ENCODE data around the gene TMEM203.

TMEM203 gene

GRCh38 chr9:137231372-137232039, 26.1 kb upstream of the TMEM203 start:
- TF ChIP-seq POLR2AphosphoS5 (IDR thresholded peaks at IDR 0.05; ENCODE audit: low read depth) (no peak), GABPA (IDR thresholded peaks at IDR 0.05; ENCODE audit: low read depth) (no peak), SPI1 (IDR thresholded peaks at IDR 0.05; ENCODE audit: borderline replicate concordance, low read depth) (no peak)
- TF ChIP-seq, protein P1, sequence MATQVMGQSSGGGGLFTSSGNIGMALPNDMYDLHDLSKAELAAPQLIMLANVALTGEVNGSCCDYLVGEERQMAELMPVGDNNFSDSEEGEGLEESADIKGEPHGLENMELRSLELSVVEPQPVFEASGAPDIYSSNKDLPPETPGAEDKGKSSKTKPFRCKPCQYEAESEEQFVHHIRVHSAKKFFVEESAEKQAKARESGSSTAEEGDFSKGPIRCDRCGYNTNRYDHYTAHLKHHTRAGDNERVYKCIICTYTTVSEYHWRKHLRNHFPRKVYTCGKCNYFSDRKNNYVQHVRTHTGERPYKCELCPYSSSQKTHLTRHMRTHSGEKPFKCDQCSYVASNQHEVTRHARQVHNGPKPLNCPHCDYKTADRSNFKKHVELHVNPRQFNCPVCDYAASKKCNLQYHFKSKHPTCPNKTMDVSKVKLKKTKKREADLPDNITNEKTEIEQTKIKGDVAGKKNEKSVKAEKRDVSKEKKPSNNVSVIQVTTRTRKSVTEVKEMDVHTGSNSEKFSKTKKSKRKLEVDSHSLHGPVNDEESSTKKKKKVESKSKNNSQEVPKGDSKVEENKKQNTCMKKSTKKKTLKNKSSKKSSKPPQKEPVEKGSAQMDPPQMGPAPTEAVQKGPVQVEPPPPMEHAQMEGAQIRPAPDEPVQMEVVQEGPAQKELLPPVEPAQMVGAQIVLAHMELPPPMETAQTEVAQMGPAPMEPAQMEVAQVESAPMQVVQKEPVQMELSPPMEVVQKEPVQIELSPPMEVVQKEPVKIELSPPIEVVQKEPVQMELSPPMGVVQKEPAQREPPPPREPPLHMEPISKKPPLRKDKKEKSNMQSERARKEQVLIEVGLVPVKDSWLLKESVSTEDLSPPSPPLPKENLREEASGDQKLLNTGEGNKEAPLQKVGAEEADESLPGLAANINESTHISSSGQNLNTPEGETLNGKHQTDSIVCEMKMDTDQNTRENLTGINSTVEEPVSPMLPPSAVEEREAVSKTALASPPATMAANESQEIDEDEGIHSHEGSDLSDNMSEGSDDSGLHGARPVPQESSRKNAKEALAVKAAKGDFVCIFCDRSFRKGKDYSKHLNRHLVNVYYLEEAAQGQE (IDR thresholded peaks at IDR 0.05; ENCODE audit: insufficient replicate concordance, low read depth) = no peak
- TF ChIP-seq, protein P2, sequence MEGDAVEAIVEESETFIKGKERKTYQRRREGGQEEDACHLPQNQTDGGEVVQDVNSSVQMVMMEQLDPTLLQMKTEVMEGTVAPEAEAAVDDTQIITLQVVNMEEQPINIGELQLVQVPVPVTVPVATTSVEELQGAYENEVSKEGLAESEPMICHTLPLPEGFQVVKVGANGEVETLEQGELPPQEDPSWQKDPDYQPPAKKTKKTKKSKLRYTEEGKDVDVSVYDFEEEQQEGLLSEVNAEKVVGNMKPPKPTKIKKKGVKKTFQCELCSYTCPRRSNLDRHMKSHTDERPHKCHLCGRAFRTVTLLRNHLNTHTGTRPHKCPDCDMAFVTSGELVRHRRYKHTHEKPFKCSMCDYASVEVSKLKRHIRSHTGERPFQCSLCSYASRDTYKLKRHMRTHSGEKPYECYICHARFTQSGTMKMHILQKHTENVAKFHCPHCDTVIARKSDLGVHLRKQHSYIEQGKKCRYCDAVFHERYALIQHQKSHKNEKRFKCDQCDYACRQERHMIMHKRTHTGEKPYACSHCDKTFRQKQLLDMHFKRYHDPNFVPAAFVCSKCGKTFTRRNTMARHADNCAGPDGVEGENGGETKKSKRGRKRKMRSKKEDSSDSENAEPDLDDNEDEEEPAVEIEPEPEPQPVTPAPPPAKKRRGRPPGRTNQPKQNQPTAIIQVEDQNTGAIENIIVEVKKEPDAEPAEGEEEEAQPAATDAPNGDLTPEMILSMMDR (IDR thresholded peaks at IDR 0.05; ENCODE audit: insufficient read depth, low read length) = no peak
- Histone ChIP-seq H3K27ac (replicated peaks) (no peak overlapping the region), H3K4me3 (replicated peaks; ENCODE audit: insufficient read depth, low read length) (no peak overlapping the region), H3K27me3 (ENCODE audit: insufficient read depth, poor library complexity, severe bottlenecking) (peaks cover 14% of the 10 kb centered on the region)
- DNase-seq (ENCODE audit: low read depth in 1 of 2, low spot score in 1 of 2) = no peak

DNA sequence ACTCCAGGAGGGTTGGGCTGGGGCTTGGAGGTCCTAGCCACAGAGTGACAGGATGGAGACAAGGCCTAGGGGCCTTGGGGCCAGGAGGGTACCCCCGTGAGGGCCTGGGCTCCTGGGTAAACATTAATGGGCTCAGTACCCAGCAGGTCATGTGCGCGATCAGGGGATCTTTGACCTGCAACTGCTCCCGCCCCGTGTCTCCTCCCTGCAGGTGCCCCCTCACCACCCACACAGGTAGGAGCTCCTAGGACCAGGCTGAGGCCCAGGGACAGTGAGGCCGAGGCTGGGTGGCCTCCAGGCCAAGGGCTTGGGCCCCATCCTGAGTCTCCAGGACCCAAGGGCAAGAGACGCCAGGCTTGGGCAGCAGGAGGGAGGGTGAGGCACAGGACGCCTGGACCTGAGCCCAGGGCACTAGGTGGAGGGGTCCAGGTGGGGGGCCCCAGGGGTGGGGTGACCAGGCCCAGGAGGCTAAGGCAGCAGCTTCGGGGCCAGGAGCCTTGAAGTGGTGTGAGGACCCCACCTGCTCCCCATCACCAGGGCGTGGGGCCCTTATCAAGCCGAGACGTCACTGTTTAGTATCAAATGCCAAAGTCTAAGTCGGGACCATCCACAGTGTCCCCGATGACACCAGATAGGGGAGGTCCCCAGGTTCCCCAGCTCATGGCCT, 25.4 kb upstream of the TMEM203 start, which contains the start of gene SLC34A3:
Gene SLC34A3, plus strand, starts transcription at position 197 of the 667 bp plus-strand sequence. CDS start 802 bp downstream, outside the sequence.
- H3K4me3 ChIP-seq (replicated peaks; ENCODE audit: insufficient read depth, low read length) = no peak within 1 kb of the TSS
- peaks cover 13% of the 10 kb centered on the region for H3K27me3 ChIP-seq (ENCODE audit: insufficient read depth, poor library complexity, severe bottlenecking)
- no peak within 1 kb of the TSS for H3K27ac ChIP-seq (replicated peaks)
- DNase-seq (ENCODE audit: low read depth in 1 of 2, low spot score in 1 of 2) = no peak
- no peak for TF ChIP-seq SPI1 (IDR thresholded peaks at IDR 0.05; ENCODE audit: borderline replicate concordance, low read depth)
- TF ChIP-seq GABPA (IDR thresholded peaks at IDR 0.05; ENCODE audit: low read depth) = no peak
- TF ChIP-seq, protein P1 (IDR thresholded peaks at IDR 0.05; ENCODE audit: insufficient replicate concordance, low read depth) = no peak
- TF ChIP-seq, protein P2 (IDR thresholded peaks at IDR 0.05; ENCODE audit: insufficient read depth, low read length) = no peak
- no peak for TF ChIP-seq POLR2AphosphoS5 (IDR thresholded peaks at IDR 0.05; ENCODE audit: low read depth)

GRCh38 chr9:137229903-137230704, 24.7 kb upstream of the TMEM203 start:
- no peak for DNase-seq (ENCODE audit: low read depth in 1 of 2, low spot score in 1 of 2)
- Histone ChIP-seq H3K4me3 (replicated peaks; ENCODE audit: insufficient read depth, low read length) (no peak overlapping the region), H3K27ac (replicated peaks) (no peak overlapping the region), H3K27me3 (ENCODE audit: insufficient read depth, poor library complexity, severe bottlenecking) (peaks cover 12% of the 10 kb centered on the region)
- TF ChIP-seq, protein P1 (IDR thresholded peaks at IDR 0.05; ENCODE audit: insufficient replicate concordance, low read depth) = no peak
- TF ChIP-seq, protein P2 (IDR thresholded peaks at IDR 0.05; ENCODE audit: insufficient read depth, low read length) = no peak
- TF ChIP-seq GABPA (IDR thresholded peaks at IDR 0.05; ENCODE audit: low read depth) (no peak), SPI1 (IDR thresholded peaks at IDR 0.05; ENCODE audit: borderline replicate concordance, low read depth) (no peak), POLR2AphosphoS5 (IDR thresholded peaks at IDR 0.05; ENCODE audit: low read depth) (no peak)

Data from HL-60 (cell line).